Measurements from ENCODE around the gene EXOSC2.

The EXOSC2 gene

GRCh38 chr9:130693426-130694191 is at the start of gene EXOSC2:
Gene EXOSC2, plus strand, starts transcription at chr9:130693780. Its CDS starts 12 bp downstream, at chr9:130693792.
- peak; percentile 99 for DNase-seq

GRCh38 chr9:130651221-130651620 is 42.4 kb upstream of the EXOSC2 start:
- no peak for DNase-seq

- DNase-seq = no peak
These were observed 41.8 kb upstream of the EXOSC2 start for GRCh38 chr9:130651752-130652151.

DNA sequence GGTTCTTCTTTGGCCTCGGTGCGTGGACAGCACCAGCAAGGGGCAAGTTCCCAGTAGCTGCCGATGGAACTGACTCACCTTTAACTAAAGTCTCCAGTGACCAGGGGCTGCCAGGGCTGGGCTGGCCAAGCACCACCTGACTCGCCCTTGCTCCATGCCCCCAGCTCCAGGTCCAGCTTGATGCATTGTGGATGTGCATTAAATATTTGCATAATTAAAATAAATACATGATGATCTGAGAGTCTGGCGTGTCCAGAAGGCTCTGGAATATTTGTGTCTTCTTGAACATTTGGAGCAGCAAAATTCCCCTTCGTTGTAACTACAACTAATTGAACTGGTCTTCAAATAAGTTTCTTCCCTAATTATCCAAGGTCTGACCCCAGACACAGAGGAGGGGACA is 38.7 kb upstream of the EXOSC2 start:
- DNase-seq = no peak

- no peak for DNase-seq
These were observed 34.5 kb upstream of the EXOSC2 start for GRCh38 chr9:130658893-130659698.

DNA sequence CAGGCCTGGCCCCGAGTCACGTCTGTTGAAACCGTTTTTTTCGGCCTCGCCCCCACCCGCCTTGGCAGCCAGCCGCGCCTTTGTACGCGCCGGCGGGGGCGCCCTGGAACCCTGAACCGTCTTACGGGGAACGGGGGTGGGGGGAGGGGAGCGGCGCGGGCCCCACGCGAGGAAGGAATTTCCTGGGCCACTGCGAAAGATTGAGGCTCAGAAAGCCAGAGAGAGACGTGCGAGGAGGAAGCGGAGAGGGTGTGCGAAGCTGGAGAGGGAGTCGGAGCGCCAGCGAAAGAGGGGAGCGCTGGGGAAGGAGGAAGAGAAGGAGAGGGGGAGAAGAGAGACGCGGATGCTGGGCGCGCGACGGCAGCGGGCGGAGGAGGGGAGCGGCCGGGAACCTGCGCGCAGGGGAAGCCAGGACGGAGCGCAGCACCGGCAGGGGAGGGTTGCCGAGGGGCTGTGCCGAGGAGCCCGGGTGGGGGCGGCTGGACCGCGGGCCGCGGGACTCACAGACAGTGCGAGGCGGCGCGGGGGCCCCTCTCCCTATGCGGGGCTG is 33.8 kb upstream of the EXOSC2 start:
- no peak for DNase-seq

GRCh38 chr9:130660326-130660682 is 33.3 kb upstream of the EXOSC2 start:
- DNase-seq = no peak

GRCh38 chr9:130660683-130661450 is 32.7 kb upstream of the EXOSC2 start:
- DNase-seq = no peak

DNA sequence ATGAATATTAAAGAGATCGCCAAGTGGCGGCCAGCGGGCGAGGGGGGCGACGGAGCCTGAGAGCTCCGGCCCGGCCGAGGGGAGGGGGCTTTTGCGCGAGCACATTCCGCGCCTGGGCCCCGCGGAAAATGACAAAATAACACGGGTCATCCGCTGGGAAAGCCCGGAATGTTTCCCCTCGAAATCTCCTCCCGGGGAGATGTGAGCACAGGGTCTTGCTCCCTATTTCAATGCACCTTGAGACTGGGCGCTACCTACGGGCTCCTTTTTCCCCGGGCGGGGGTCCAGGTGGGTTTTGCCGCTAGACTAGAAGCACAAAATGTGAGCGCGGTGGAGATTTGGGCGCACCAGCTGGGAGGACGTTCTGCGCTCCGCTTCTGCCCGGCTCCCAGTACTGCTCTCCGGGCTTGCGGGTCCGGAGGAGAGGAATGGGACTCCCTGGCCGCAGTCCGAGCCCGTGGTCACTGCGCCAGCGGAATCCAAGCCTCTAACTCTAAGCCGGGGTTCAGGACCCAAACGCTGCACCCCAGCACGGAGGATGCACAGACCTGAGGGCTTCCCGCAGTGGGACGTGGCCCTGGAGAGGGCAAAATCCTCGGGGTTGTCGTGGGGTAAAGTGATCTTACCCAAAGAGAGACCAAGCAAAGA is 32.0 kb upstream of the EXOSC2 start:
- DNase-seq = no peak

GRCh38 chr9:130662099-130662969 is 31.2 kb upstream of the EXOSC2 start:
- no peak for DNase-seq

DNA sequence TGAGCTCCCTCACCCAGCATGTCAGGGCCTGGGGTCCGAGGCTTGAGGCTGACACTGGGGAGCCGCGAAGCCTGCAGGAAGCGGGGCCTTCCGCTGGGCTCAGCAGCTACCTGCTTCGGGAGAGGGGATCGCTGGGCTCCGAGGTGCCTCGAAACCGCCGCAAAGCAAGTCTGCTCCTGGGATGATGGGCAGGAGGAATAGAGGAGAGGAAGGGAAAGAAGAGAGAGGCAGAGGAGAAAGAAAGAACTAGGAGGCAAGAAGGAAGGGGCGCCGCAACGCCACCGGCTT is 30.7 kb upstream of the EXOSC2 start:
- no peak for DNase-seq

DNA sequence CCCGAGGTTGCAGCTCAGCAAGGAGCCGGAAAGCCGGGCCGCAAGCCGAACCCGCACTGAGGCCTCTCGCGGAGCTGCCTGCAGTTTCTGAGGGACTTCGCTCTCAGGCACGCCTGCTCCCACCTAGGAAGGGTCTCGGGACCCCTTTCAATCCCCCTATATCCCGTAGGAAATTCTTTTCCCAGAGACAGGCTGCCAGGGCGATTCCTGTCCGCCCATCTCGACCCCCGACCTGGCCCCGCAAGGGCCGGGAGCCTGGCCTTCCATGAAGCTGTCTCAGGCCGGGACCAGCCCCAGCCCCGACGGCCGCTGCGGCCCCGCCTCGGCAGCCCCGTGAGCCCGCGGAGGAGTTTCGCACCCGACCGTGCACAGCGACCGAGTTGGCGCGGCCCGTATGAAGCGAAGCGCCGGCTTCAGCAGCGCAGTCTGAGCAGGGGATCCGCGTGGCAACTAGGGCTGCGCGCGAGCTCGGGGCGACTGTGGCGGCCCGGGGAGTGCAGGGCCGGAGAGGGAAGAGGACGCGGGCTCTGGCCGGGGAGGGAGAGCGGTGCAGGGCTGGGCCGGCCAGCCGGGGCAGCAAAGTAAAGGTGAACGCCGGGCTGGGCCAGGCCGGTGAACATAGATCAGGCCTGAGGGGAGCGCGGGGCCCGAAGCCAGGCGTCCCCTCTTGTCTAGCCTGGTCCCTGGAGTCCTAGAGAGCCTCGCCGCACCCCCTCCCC is 30.2 kb upstream of the EXOSC2 start:
- DNase-seq = no peak

GRCh38 chr9:130663977-130664250 is 29.7 kb upstream of the EXOSC2 start:
- DNase-seq = no peak

GRCh38 chr9:130664251-130665028 is 29.1 kb upstream of the EXOSC2 start, which contains the start of gene PRDM12:
Gene PRDM12, plus strand, starts transcription at chr9:130664594. Its CDS starts 60 bp downstream, at chr9:130664654.
- DNase-seq = no peak

DNA sequence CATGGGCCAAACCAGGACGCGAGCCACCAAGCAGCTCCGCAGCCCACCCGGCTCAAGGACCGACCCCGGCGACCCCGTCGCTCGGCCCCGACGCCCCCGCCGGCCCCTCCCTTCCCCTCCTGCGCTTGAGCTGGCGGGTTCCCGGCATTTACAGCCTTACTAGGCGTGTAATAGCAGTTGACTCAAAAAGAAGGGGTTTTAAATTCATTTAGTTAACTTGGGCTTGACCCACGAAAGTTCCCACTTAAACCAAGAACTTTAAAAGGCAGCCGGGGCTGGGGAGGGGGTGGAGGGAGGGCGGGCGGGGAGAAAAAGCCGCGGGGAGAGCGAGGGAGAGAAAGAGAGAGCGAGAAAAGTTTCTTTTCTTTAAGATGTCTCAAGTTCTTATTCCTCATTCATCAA is 28.6 kb upstream of the EXOSC2 start:
- DNase-seq = no peak

DNA sequence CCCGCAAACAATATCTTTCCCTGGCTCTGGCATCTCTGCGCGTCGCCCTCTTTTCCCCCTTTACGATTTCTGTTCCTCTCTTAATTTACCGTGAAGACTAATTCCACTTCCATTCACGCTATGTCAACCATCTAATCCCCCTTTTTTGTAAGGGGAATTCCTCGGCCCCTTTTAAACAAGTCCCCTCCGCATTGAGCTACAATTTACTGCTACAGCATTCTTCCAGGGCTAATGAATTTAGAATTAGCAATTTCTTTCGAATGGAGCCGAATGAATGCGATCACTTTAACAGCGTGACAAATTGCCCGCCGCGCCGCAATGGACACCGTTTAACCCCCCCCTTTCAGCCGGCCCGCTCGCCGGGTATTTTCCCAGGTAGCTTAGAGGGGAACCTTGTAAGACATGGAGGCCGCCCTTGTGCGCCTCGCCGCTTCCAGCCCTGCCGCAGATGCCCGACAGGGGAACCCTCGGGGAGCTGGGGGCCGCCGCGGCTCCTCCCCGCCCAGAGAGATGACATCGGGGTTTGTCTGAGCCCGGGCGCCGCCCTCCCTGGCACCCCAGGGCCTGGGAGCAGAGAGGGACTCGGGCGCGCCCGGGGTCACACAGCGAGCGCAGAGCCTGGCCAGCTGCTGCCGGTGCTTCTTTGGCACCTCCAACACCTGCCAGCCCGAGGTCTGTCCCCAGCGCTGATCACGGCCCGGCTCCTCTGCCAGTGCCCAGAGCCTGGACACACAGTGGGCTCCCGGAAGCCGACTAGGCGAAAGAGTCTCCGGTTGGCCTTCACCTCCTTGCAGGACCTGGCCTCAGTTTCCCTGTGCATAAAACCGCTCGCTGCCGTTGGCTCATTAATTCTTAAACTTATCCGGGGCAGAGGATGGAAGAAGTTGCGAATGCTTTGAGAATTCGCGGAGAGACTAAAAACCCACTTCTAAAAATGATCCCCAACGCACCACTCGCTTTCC is 27.9 kb upstream of the EXOSC2 start:
- no peak for DNase-seq

DNA sequence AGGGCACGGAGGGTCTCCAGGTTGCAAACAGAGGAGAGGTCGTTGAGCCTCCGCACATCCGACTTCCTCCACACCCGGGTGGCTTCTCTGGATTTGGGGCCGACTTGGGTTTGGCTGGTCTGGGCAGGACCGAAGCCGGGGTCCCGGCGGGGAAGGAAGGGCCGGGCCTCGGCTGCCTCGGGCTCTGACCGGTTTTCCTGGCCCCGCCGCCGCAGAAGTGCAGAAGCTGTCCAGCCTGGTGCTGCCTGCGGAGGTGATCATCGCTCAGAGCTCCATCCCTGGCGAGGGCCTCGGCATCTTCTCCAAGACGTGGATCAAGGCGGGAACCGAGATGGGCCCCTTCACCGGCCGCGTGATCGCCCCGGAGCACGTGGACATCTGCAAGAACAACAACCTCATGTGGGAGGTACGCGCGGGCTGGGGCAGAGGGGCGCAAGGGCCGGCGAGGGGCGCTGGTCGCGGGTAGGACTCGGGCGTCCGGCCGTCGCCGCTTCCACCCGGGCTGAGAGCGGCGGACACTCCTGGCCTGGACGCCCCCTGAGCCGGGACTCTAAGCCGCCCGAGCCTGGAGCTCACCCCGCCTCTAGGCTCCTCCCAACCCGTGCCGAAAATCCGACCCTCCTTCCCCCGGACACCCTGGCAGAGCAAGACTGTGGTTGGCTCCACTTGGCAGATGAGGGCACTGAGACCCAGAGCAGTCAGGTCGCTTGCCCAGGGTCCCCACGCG is 27.0 kb upstream of the EXOSC2 start:
- no peak for DNase-seq

DNA sequence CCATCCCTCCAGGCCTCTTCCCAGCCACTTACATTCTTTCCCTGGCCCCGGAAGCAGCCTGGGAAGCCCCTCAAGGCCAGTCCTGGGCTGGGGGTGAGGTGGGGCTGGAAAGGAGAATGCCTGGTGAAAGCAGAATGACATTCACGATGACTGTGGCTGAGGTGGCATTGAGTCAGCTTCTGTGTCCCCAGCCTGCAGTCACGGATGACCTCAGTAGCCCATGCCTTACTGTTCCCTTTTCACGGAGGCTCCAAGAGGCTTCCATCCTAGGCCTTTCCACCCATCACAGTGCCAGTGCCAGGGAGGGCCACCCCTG is 26.5 kb upstream of the EXOSC2 start:
- no peak for DNase-seq

- DNase-seq = no peak
These were observed 25.4 kb upstream of the EXOSC2 start for GRCh38 chr9:130668196-130668595.

Measured in EL (cell line).